WTC11 (cell line): ENCODE results near the gene MTM1. TPM values are rescaled to one million over a fixed set of nuclear protein-coding genes. Genes with fewer than 3 reads are reported as not detected.

ENCODE experiments used
- ATAC-seq: fragments of 200-7000 bp; cut with Tn5 transposase; 2 replicates; pipeline ENCODE4 v1.10.0; 2021; ENCODE audit warnings: mild to moderate bottlenecking, moderate library complexity
- CTCF ChIA-PET: fragments of 300-600 bp; sonication (Branson Sonifier 250); formaldehyde crosslinking; loops from one replicate; lab custom pipeline; 2021; ENCODE audit warnings: antibody characterized with exemption; lab: Charles Lee
- POLR2A ChIA-PET: fragments of 350-600 bp; sonication (Branson Sonifier 250); formaldehyde crosslinking; loops from one replicate; lab custom pipeline; 2021; ENCODE audit warnings: antibody characterized with exemption; lab: Charles Lee
- DNase-seq: peaks from one replicate; pipeline ENCODE4 v3.0.0; 2021; ENCODE audit warnings: low spot score
- H3K27ac Mint-ChIP-seq: 2 replicates; pipeline ENCODE4 v1.8.0; 2021; ENCODE audit warnings: mixed read lengths
- H3K27me3 Mint-ChIP-seq: 2 replicates; pipeline ENCODE4 v1.8.0; 2021; ENCODE audit warnings: low read depth, mild to moderate bottlenecking, moderate library complexity, mixed read lengths
- H3K36me3 Mint-ChIP-seq: 2 replicates; pipeline ENCODE4 v1.8.0; 2021; ENCODE audit warnings: mixed read lengths
- H3K4me1 Mint-ChIP-seq: 2 replicates; pipeline ENCODE4 v1.8.0; 2022; ENCODE audit warnings: mixed read lengths
- H3K4me3 Mint-ChIP-seq: 2 replicates; pipeline ENCODE4 v1.8.0; 2021; ENCODE audit warnings: mild to moderate bottlenecking, moderate library complexity, mixed read lengths
- H3K9me3 Mint-ChIP-seq: 2 replicates; pipeline ENCODE4 v1.8.0; 2021; ENCODE audit warnings: mixed read lengths
- AFF4 ChIP-seq: sonication (generic); formaldehyde crosslinking; IDR thresholded peaks from 2 replicates; pipeline ENCODE4 v1.8.1; 2023; ENCODE audit warnings: mild to moderate bottlenecking, missing genetic modification reagents, borderline replicate concordance
- ATF3 ChIP-seq: sonication (generic); formaldehyde crosslinking; conservative IDR thresholded peaks from 2 replicates; pipeline ENCODE4 v1.8.1; 2022; ENCODE audit warnings: mild to moderate bottlenecking, missing genetic modification reagents
- ATF6 ChIP-seq: sonication (generic); formaldehyde crosslinking; IDR thresholded peaks from 2 replicates; pipeline ENCODE4 v1.8.1; 2023; ENCODE audit warnings: mild to moderate bottlenecking, missing genetic modification reagents
- CBFB ChIP-seq: sonication (generic); formaldehyde crosslinking; IDR thresholded peaks from 2 replicates; pipeline ENCODE4 v1.8.1; 2022; ENCODE audit warnings: mild to moderate bottlenecking, low read depth, missing genetic modification reagents
- EMX1 ChIP-seq: fragments of 250-450 bp; sonication (Bioruptor Pico); IDR thresholded peaks from 2 replicates; pipeline ENCODE4 v1.8.0; 2021; ENCODE audit warnings: mild to moderate bottlenecking
- ESRRA ChIP-seq: sonication (generic); formaldehyde crosslinking; IDR thresholded peaks from 2 replicates; pipeline ENCODE4 v1.8.1; 2022; ENCODE audit warnings: mild to moderate bottlenecking, missing genetic modification reagents, borderline replicate concordance
- FOXJ3 ChIP-seq: sonication (generic); formaldehyde crosslinking; IDR thresholded peaks from 2 replicates; pipeline ENCODE4 v1.9.0; 2021; ENCODE audit warnings: missing genetic modification reagents, mild to moderate bottlenecking, borderline replicate concordance
- FOXK1 ChIP-seq: sonication (generic); formaldehyde crosslinking; IDR thresholded peaks from 2 replicates; pipeline ENCODE4 v1.8.0; 2022; ENCODE audit warnings: mild to moderate bottlenecking, moderate library complexity, missing genetic modification reagents
- FOXP1 ChIP-seq: sonication (generic); formaldehyde crosslinking; IDR thresholded peaks from 2 replicates; pipeline ENCODE4 v1.8.0; 2022; ENCODE audit warnings: missing genetic modification reagents, mild to moderate bottlenecking, moderate library complexity, borderline replicate concordance
- GABPB1 ChIP-seq: sonication (generic); formaldehyde crosslinking; IDR thresholded peaks from 2 replicates; pipeline ENCODE4 v1.8.1; 2023; ENCODE audit warnings: mild to moderate bottlenecking, missing genetic modification reagents
- IRF2 ChIP-seq: sonication (generic); formaldehyde crosslinking; IDR thresholded peaks from 2 replicates; pipeline ENCODE4 v1.8.0; 2022; ENCODE audit warnings: low read depth, missing genetic modification reagents, borderline replicate concordance
- KAT7 ChIP-seq: sonication (generic); formaldehyde crosslinking; IDR thresholded peaks from 2 replicates; pipeline ENCODE4 v1.8.1; 2023; ENCODE audit warnings: missing genetic modification reagents, mild to moderate bottlenecking, borderline replicate concordance
- RORB ChIP-seq: fragments of 250-450 bp; sonication (Bioruptor Pico); IDR thresholded peaks from 2 replicates; pipeline ENCODE4 v1.9.0; 2021; ENCODE audit warnings: mild to moderate bottlenecking
- SMAD4 ChIP-seq: sonication (generic); formaldehyde crosslinking; IDR thresholded peaks from 2 replicates; pipeline ENCODE4 v1.8.0; 2022; ENCODE audit warnings: mild to moderate bottlenecking, missing genetic modification reagents
- TEAD4 ChIP-seq: sonication (generic); formaldehyde crosslinking; IDR thresholded peaks from 2 replicates; pipeline ENCODE4 v1.8.0; 2022; ENCODE audit warnings: mild to moderate bottlenecking, missing genetic modification reagents
- ZNF121 ChIP-seq: sonication (generic); formaldehyde crosslinking; IDR thresholded peaks from 2 replicates; pipeline ENCODE4 v1.8.0; 2023; ENCODE audit warnings: missing genetic modification reagents
- ZNF396 ChIP-seq: fragments of 250-450 bp; sonication (Bioruptor Pico); IDR thresholded peaks from 2 replicates; pipeline ENCODE4 v1.8.0; 2021; ENCODE audit warnings: mild to moderate bottlenecking, moderate library complexity, borderline replicate concordance
- ZNF425 ChIP-seq: fragments of 250-450 bp; sonication (Bioruptor Pico); conservative IDR thresholded peaks from 2 replicates; pipeline ENCODE4 v1.9.0; 2021; ENCODE audit warnings: mild to moderate bottlenecking
- ZNF532 ChIP-seq: fragments of 250-450 bp; sonication (Bioruptor Pico); IDR thresholded peaks from 2 replicates; pipeline ENCODE4 v1.9.0; 2021; ENCODE audit warnings: mild to moderate bottlenecking, borderline replicate concordance
- ZNF671 ChIP-seq: fragments of 250-450 bp; sonication (Bioruptor Pico); IDR thresholded peaks from 2 replicates; pipeline ENCODE4 v1.8.0; 2021; ENCODE audit warnings: mild to moderate bottlenecking
- ZSCAN18 ChIP-seq: fragments of 250-450 bp; sonication (Bioruptor Pico); IDR thresholded peaks from 2 replicates; pipeline ENCODE4 v2.1.2; 2022; ENCODE audit warnings: mild to moderate bottlenecking, moderate library complexity
- total RNA-seq: library from RNA; stranded (reverse); gene quantifications from 3 replicates; pipeline ENCODE4 v1.2.3, GENCODE V29; 2021

MTM1 gene
- total RNA-seq, 1 experiment from 2014 or later = 10.4 TPM

GRCh38 chrX:150605603-150606002, 37.2 kb downstream of the MTM1 start (continued):
- TF ChIP-seq EMX1 (CRISPR knock-in tag) (no peak), ESRRA (CRISPR knock-in tag) (no peak), IRF2 (CRISPR knock-in tag) (no peak)

GRCh38 chrX:150607201-150607600, 38.8 kb downstream of the MTM1 start:
- ATAC-seq = no peak
- H3K4me3 Mint-ChIP-seq = no peak overlapping the region
- no peaks in the 10 kb centered on the region for H3K4me1 Mint-ChIP-seq
- H3K9me3 Mint-ChIP-seq = no peaks in the 10 kb centered on the region
- DNase-seq = no peak
- no peaks in the 10 kb centered on the region for H3K27me3 Mint-ChIP-seq
- POLR2A ChIA-PET = no interaction called here
- peaks cover 5% of the 10 kb centered on the region; the same call in 1 of the 2 replicates for H3K36me3 Mint-ChIP-seq
- no peak overlapping the region for H3K27ac Mint-ChIP-seq
- TF ChIP-seq SMAD4 (CRISPR knock-in tag) = no peak
- TF ChIP-seq IRF2 (CRISPR knock-in tag) = no peak
- no peak for TF ChIP-seq ZNF121 (CRISPR knock-in tag)
- TF ChIP-seq FOXJ3 (CRISPR knock-in tag) = no peak
- TF ChIP-seq FOXP1 (CRISPR knock-in tag) = no peak
- TF ChIP-seq ZNF396 = no peak
- TF ChIP-seq FOXK1 (CRISPR knock-in tag) = no peak
- TF ChIP-seq GABPB1 (CRISPR knock-in tag) = no peak
- no peak for TF ChIP-seq CBFB (CRISPR knock-in tag)
- TF ChIP-seq KAT7 (CRISPR knock-in tag) = no peak
- CTCF ChIA-PET = no interaction called here

GRCh38 chrX:150610043-150610442, 41.6 kb downstream of the MTM1 start:
- Mint-ChIP-seq H3K27ac (no peak overlapping the region), H3K4me3 (no peak overlapping the region), H3K4me1 (no peaks in the 10 kb centered on the region), H3K27me3 (no peaks in the 10 kb centered on the region), H3K36me3 (no peaks in the 10 kb centered on the region; the same call in 1 of the 2 replicates), H3K9me3 (no peaks in the 10 kb centered on the region)
- POLR2A ChIA-PET = no interaction called here
- ATAC-seq (no peak), DNase-seq (no peak)
- CTCF ChIA-PET = no interaction called here
- TF ChIP-seq ZNF425 (CRISPR knock-in tag) = no peak
- no peak for TF ChIP-seq ATF6 (CRISPR knock-in tag)
- TF ChIP-seq ATF3 (CRISPR knock-in tag) = no peak
- no peak for TF ChIP-seq ZSCAN18 (CRISPR knock-in tag)
- TF ChIP-seq IRF2 (CRISPR knock-in tag) = no peak
- no peak for TF ChIP-seq RORB (CRISPR knock-in tag)
- TF ChIP-seq TEAD4 (CRISPR knock-in tag) = no peak
- TF ChIP-seq AFF4 = no peak
- TF ChIP-seq ZNF532 (CRISPR knock-in tag) = no peak
- no peak for TF ChIP-seq ZNF671 (CRISPR knock-in tag)
